ENCODE data around the gene GCNT1.
"Not testable (repeated sequence)": the region's sequence is repeated elsewhere in the genome, so short reads cannot be mapped to it uniquely, and the experiment has no call there.

GCNT1 gene

GRCh38 chr9:76443887-76444286 lies 15.1 kb upstream of the GCNT1 start:
- no peak for DNase-seq (ENCODE audit: low spot score)

- DNase-seq (ENCODE audit: low spot score): no peak
These were observed 14.6 kb upstream of the GCNT1 start for GRCh38 chr9:76444322-76444929.

GRCh38 chr9:76445976-76446375 lies 13.0 kb upstream of the GCNT1 start:
- DNase-seq (ENCODE audit: low spot score): no peak

GRCh38 chr9:76448501-76448900 lies 10.5 kb upstream of the GCNT1 start:
- no peak for DNase-seq (ENCODE audit: low spot score)

GRCh38 chr9:76451234-76451633 lies 7.7 kb upstream of the GCNT1 start:
- no peak for DNase-seq (ENCODE audit: low spot score)

GRCh38 chr9:76452839-76453238 lies 6.1 kb upstream of the GCNT1 start:
- no peak for DNase-seq (ENCODE audit: low spot score)

- DNase-seq (ENCODE audit: low spot score): no peak
These were observed 5.2 kb upstream of the GCNT1 start for GRCh38 chr9:76453785-76454184.

- DNase-seq (ENCODE audit: low spot score): no peak
These were observed 4.7 kb upstream of the GCNT1 start for GRCh38 chr9:76454311-76454710.

GRCh38 chr9:76456202-76456926 lies 2.6 kb upstream of the GCNT1 start:
- DNase-seq (ENCODE audit: low spot score): peak; percentile 92

- DNase-seq (ENCODE audit: low spot score): peak; percentile 71
These were observed 983 bp downstream of the GCNT1 start for GRCh38 chr9:76459694-76460635.

GRCh38 chr9:76462126-76462525 lies 3.1 kb downstream of the GCNT1 start:
- no peak for DNase-seq (ENCODE audit: low spot score)

GRCh38 chr9:76463211-76463610 lies 4.2 kb downstream of the GCNT1 start:
- no peak for DNase-seq (ENCODE audit: low spot score)

- DNase-seq (ENCODE audit: low spot score): no peak
These were observed 5.7 kb downstream of the GCNT1 start for GRCh38 chr9:76464706-76465105.

GRCh38 chr9:76465442-76466298 lies 6.7 kb downstream of the GCNT1 start:
- no peak for DNase-seq (ENCODE audit: low spot score)

- no peak for DNase-seq (ENCODE audit: low spot score)
These were observed 7.3 kb downstream of the GCNT1 start for GRCh38 chr9:76466299-76466605.

GRCh38 chr9:76474419-76474818 lies 15.4 kb downstream of the GCNT1 start:
- no peak for DNase-seq (ENCODE audit: low spot score)

- no peak for DNase-seq (ENCODE audit: low spot score)
These were observed 16.7 kb downstream of the GCNT1 start for GRCh38 chr9:76475686-76476085.

GRCh38 chr9:76477818-76478217 lies 18.8 kb downstream of the GCNT1 start:
- not testable (repeated sequence) for DNase-seq (ENCODE audit: low spot score)

- no peak for DNase-seq (ENCODE audit: low spot score)
These were observed 19.2 kb downstream of the GCNT1 start for GRCh38 chr9:76478226-76478625.

- DNase-seq (ENCODE audit: low spot score): not testable (repeated sequence)
These were observed 20.4 kb downstream of the GCNT1 start for GRCh38 chr9:76479337-76479736.

- no peak for DNase-seq (ENCODE audit: low spot score)
These were observed 27.2 kb downstream of the GCNT1 start for GRCh38 chr9:76486151-76486550.

Data from SW480 (cell line).